Measurements from ENCODE around the gene GOLPH3. TPM values are rescaled to one million over a fixed set of nuclear protein-coding genes. Genes with fewer than 3 reads are reported as not detected.

The GOLPH3 gene
- total and polyA plus RNA-seq, 2 experiments from 2014 or later: 68.5 to 96.1 TPM

- no peak for TF ChIP-seq CTCF (conservative IDR thresholded peaks at IDR 0.05; ENCODE audit: low read depth in 2 of 2)
- TF ChIP-seq EZH2phosphoT487 (IDR thresholded peaks at IDR 0.05; ENCODE audit: unreplicated experiment): no peak
Measured at GRCh38 chr5:32094691-32095090, 79.4 kb downstream of the GOLPH3 start (continued).

GRCh38 chr5:32092938-32093812 is 80.9 kb downstream of the GOLPH3 start:
- no peak overlapping the region for H3K4me2 ChIP-seq
- Mint-ChIP-seq H3K36me3 (ENCODE audit: low read depth) (peaks cover 14% of the 10 kb centered on the region), H3K27ac (peak overlapping the region; percentile 17; the same call in 1 of the 2 replicates), H3K4me3 (no peak overlapping the region), H3K27me3 (ENCODE audit: insufficient read depth, low read depth, poor library complexity) (peaks cover 3% of the 10 kb centered on the region), H3K4me1 (peaks cover 4% of the 10 kb centered on the region; the same call in 1 of the 3 replicates), H3K9me3 (no peaks in the 10 kb centered on the region)
- ATAC-seq (peak; percentile 95), DNase-seq (ENCODE audit: low spot score) (peak; percentile 96)
- H4K20me1 ChIP-seq (replicated peaks; ENCODE audit: insufficient read depth): no peaks in the 10 kb centered on the region
- H3K27ac ChIP-seq (ENCODE audit: low read depth): no peak overlapping the region
- peak; percentile 84 to 97 for TF ChIP-seq CTCF (conservative IDR thresholded peaks at IDR 0.05; ENCODE audit: low read depth in 2 of 2)
- no peak for TF ChIP-seq ETS1 (IDR thresholded peaks at IDR 0.05)
- H3K27me3 ChIP-seq (ENCODE audit: insufficient read depth): no peaks in the 10 kb centered on the region
- no peaks in the 10 kb centered on the region for H3K4me1 ChIP-seq (ENCODE audit: insufficient read depth)
- no peak overlapping the region for H2AFZ ChIP-seq
- H3K4me3 ChIP-seq: no peak overlapping the region
- no peaks in the 10 kb centered on the region for H3K79me2 ChIP-seq (replicated peaks; ENCODE audit: insufficient read depth)
- no peaks in the 10 kb centered on the region; the same call in 1 of the 2 replicates for H3K36me3 ChIP-seq (ENCODE audit: insufficient read depth)
- H3K9me2 ChIP-seq (ENCODE audit: insufficient read depth): no peaks in the 10 kb centered on the region
- H3F3A ChIP-seq (replicated peaks; ENCODE audit: low read depth): no peaks in the 10 kb centered on the region

- ATAC-seq (no peak), DNase-seq (ENCODE audit: low spot score) (peak; percentile 20)
- Mint-ChIP-seq H3K27ac (no peak overlapping the region), H3K4me3 (no peak overlapping the region), H3K4me1 (peaks cover 4% of the 10 kb centered on the region; the same call in 1 of the 3 replicates), H3K36me3 (ENCODE audit: low read depth) (peaks cover 7% of the 10 kb centered on the region; the same call in 2 of the 3 replicates), H3K27me3 (ENCODE audit: insufficient read depth, low read depth, poor library complexity) (peaks cover 5% of the 10 kb centered on the region), H3K9me3 (no peaks in the 10 kb centered on the region)
- H3K27ac ChIP-seq (ENCODE audit: low read depth): no peak overlapping the region
- H3K36me3 ChIP-seq (ENCODE audit: insufficient read depth): no peaks in the 10 kb centered on the region
- no peaks in the 10 kb centered on the region for H3K79me2 ChIP-seq (replicated peaks; ENCODE audit: insufficient read depth)
- no peak overlapping the region for H3K4me3 ChIP-seq
- no peak overlapping the region for H3K4me2 ChIP-seq
- no peak overlapping the region for H2AFZ ChIP-seq
- H3F3A ChIP-seq (replicated peaks; ENCODE audit: low read depth): no peaks in the 10 kb centered on the region
- no peaks in the 10 kb centered on the region for H3K27me3 ChIP-seq (ENCODE audit: insufficient read depth)
- no peak for TF ChIP-seq REST (IDR thresholded peaks at IDR 0.05; ENCODE audit: unreplicated experiment)
- no peak for TF ChIP-seq JUNB (IDR thresholded peaks at IDR 0.05; ENCODE audit: unreplicated experiment)
- TF ChIP-seq CTCF (conservative IDR thresholded peaks at IDR 0.05; ENCODE audit: low read depth in 2 of 2): no peak
- no peak for TF ChIP-seq ZNF331 (CRISPR knock-in tag; IDR thresholded peaks at IDR 0.05; ENCODE audit: low read depth)
- no peak for TF ChIP-seq CREB1 (CRISPR knock-in tag; IDR thresholded peaks at IDR 0.05; ENCODE audit: low read depth)
- TF ChIP-seq EZH2phosphoT487 (IDR thresholded peaks at IDR 0.05; ENCODE audit: unreplicated experiment): no peak
- no peaks in the 10 kb centered on the region for H4K20me1 ChIP-seq (replicated peaks; ENCODE audit: insufficient read depth)
- H3K9me2 ChIP-seq (ENCODE audit: insufficient read depth): no peaks in the 10 kb centered on the region
- H3K4me1 ChIP-seq (ENCODE audit: insufficient read depth): no peaks in the 10 kb centered on the region
Measured at GRCh38 chr5:32090755-32091128, 83.4 kb downstream of the GOLPH3 start.

Data from GM23338 (cell line).